ENCODE measurements around the gene SEPTIN3.

The SEPTIN3 gene

DNA sequence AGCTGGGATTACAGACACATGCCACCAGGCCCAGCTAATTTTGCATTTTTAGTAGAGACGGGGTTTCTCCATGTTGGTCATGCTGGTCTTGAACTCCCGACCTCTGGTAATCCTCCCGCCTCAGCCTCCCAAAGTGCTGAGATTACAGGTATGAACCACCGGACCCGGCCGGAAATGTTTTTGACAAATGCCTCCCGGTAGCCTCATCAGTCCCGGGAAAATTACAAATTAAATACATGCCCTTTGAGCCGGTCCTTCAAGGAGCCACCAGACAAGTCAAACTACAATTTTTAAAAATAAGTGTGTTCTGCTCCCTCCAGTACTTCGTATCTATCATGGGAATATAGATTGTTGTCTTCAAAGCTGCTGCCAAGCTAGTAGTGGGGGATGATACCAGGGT, 46.9 kb downstream of the SEPTIN3 start:
- DNase-seq (ENCODE audit: low read depth) = no peak

DNA sequence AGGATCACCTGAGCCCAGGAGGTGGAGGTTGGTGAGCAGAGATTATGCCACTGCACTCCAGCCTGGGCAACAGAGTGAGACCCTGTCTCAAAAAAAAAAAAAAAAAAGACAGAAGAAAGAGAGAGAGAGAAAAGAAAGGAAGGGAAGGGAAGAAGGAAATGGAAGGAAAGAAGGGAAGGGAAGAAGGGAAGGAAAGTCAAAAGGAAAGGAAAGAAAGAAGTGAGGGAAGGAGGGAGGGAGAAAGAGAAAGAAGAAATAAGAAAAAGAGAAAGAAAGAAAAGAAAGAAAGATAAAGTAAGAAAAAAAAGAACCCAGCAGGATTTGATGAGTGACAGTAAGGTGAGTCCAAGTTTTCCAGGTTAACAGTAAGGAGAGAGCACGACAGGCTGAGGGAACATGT, 49.0 kb downstream of the SEPTIN3 start:
- DNase-seq (ENCODE audit: low read depth) = no peak
